ENCODE measurements around the gene GALNT2.

DNA sequence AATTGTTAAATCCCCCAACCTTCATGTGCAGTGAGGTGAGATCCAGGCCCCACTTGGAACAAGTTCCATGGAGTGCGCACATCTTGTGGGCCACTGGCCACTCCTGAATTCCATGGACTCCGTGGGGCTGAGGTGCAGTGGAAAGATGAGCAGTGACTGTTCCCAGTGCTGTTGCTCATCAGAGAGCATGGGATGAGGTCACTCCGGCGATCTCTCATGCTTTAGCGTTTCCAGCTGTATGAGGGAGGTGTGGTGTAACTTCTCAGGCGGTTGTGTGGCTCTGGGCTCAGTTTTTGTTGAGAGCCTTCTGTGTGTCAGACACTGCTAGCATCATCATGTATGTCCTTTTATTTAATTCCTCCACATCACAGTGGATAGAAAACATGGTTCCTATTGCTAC lies 96.2 kb downstream of the GALNT2 start:
- TF ChIP-seq YY1 (IDR thresholded peaks at IDR 0.05; ENCODE audit: insufficient read depth, insufficient read length) (no peak), ZNF274 (IDR thresholded peaks at IDR 0.05; ENCODE audit: low read depth, low read length) (no peak), SUZ12 (IDR thresholded peaks at IDR 0.05; ENCODE audit: extremely low read depth, insufficient read depth, insufficient read length) (no peak)
